OCI-LY3 (cell line): Measurements from ENCODE around the gene HIVEP3.
"Not testable (repeated sequence)": the region's sequence is repeated elsewhere in the genome, so short reads cannot be mapped to it uniquely, and the experiment has no call there.

Experiments used
- H2AFZ ChIP-seq: fragments of 200-600, 300-600 bp; shearing (Covaris generic); 2 replicates; pipeline ENCODE4 v1.6.0; 2014; ENCODE audit warnings: antibody characterized with exemption, low read depth, low read length
- H3K27ac ChIP-seq: fragments of 200-600, 300-600 bp; sonication (generic); 2 replicates; pipeline ENCODE4 v1.5.1; 2014; ENCODE audit warnings: mild to moderate bottlenecking, low read length, moderate library complexity, mixed read lengths
- H3K27me3 ChIP-seq: fragments of 200-600, 300-600 bp; sonication (generic); 2 replicates; pipeline ENCODE4 v1.6.1; 2014; ENCODE audit warnings: low read depth, low read length, mixed read lengths
- H3K36me3 ChIP-seq: fragments of 200-600, 300-600 bp; sonication (generic); replicated peaks from 2 replicates; pipeline ENCODE3; 2014; ENCODE audit warnings: low read depth, low read length, mixed read lengths
- H3K4me1 ChIP-seq: fragments of 300-600, 200-600 bp; sonication (generic); 2 replicates; pipeline ENCODE4 v1.6.1; 2014; ENCODE audit warnings: low read length, mixed read lengths
- H3K4me2 ChIP-seq: fragments of 200-600, 300-600 bp; sonication (generic); 2 replicates; pipeline ENCODE4 v1.6.1; 2014; ENCODE audit warnings: low read length, mixed read lengths
- H3K4me3 ChIP-seq: fragments of 300-600, 200-600 bp; sonication (generic); 2 replicates; pipeline ENCODE4 v1.5.1; 2014; ENCODE audit warnings: antibody characterized with exemption, mild to moderate bottlenecking, low read length, moderate library complexity
- H3K79me2 ChIP-seq: fragments of 300-600, 200-600 bp; shearing (Covaris generic); 2 replicates; pipeline ENCODE4 v1.6.1; 2014; ENCODE audit warnings: mild to moderate bottlenecking, low read length, mixed read lengths
- H3K9ac ChIP-seq: fragments of 300-600, 200-600 bp; shearing (Covaris generic); 2 replicates; pipeline ENCODE4 v1.6.0; 2014; ENCODE audit warnings: mild to moderate bottlenecking, low read length, moderate library complexity
- H3K9me3 ChIP-seq: fragments of 200-600, 300-600 bp; shearing (Covaris generic); 2 replicates; pipeline ENCODE4 v1.6.1; 2014; ENCODE audit warnings: low read length, mixed read lengths; ENCODE audit not compliant: insufficient read depth
- H4K20me1 ChIP-seq: fragments of 200-600, 300-600 bp; sonication (generic); 2 replicates; pipeline ENCODE4 v1.6.1; 2016; ENCODE audit warnings: low read length, mixed read lengths; ENCODE audit not compliant: insufficient read depth
- CTCF ChIP-seq: fragments of 200-600, 300-600 bp; sonication (generic); IDR thresholded peaks from 2 replicates; pipeline ENCODE4 v1.5.1; 2014; ENCODE audit warnings: antibody characterized with exemption, low read length, low read depth
- EZH2phosphoT487 ChIP-seq: fragments of 200-600 bp; shearing (Covaris generic); IDR thresholded peaks from 2 replicates; pipeline ENCODE4 v1.6.1; 2018; ENCODE audit warnings: antibody characterized with exemption, mixed run types, low read depth

The HIVEP3 gene

GRCh38 chr1:41952208-41952607 is 33.5 kb upstream of the HIVEP3 start:
- no peaks in the 10 kb centered on the region for H4K20me1 ChIP-seq
- TF ChIP-seq CTCF (no peak), EZH2phosphoT487 (no peak)
- no peaks in the 10 kb centered on the region for H3K27me3 ChIP-seq
- no peak overlapping the region for H3K27ac ChIP-seq
- H3K9me3 ChIP-seq = peaks cover 11% of the 10 kb centered on the region; the same call in 1 of the 2 replicates
- no peak overlapping the region for H3K4me3 ChIP-seq
- no peak overlapping the region for H3K4me2 ChIP-seq
- H3K9ac ChIP-seq = no peak overlapping the region
- peaks cover 36% of the 10 kb centered on the region for H3K36me3 ChIP-seq
- peaks cover 62% of the 10 kb centered on the region for H3K4me1 ChIP-seq
- peaks cover 70% of the 10 kb centered on the region for H3K79me2 ChIP-seq
- no peak overlapping the region for H2AFZ ChIP-seq

- not testable (repeated sequence) for H3K27me3 ChIP-seq, H3K9ac ChIP-seq, H4K20me1 ChIP-seq, H3K4me3 ChIP-seq, H2AFZ ChIP-seq
- Histone ChIP-seq H3K9me3 (peaks cover 11% of the 10 kb centered on the region; the same call in 1 of the 2 replicates), H3K4me2 (peak overlapping the region; percentile 19; the same call in 1 of the 2 replicates), H3K36me3 (peaks cover 36% of the 10 kb centered on the region), H3K4me1 (peaks cover 56% of the 10 kb centered on the region), H3K27ac (peak overlapping the region; percentile 79), H3K79me2 (peaks cover 65% of the 10 kb centered on the region)
Observed at GRCh38 chr1:41951492-41951891, 32.8 kb upstream of the HIVEP3 start.

- Histone ChIP-seq H4K20me1 (no peaks in the 10 kb centered on the region), H3K4me2 (peak overlapping the region; percentile 19), H3K36me3 (peaks cover 36% of the 10 kb centered on the region), H3K9me3 (peaks cover 11% of the 10 kb centered on the region; the same call in 1 of the 2 replicates), H3K27me3 (no peaks in the 10 kb centered on the region), H2AFZ (no peak overlapping the region), H3K9ac (no peak overlapping the region), H3K27ac (peak overlapping the region; percentile 79), H3K79me2 (peaks cover 58% of the 10 kb centered on the region), H3K4me1 (peaks cover 50% of the 10 kb centered on the region), H3K4me3 (peak overlapping the region; percentile 35; the same call in 1 of the 2 replicates)
- no peak for TF ChIP-seq EZH2phosphoT487
- no peak for TF ChIP-seq CTCF
Observed at GRCh38 chr1:41950820-41951219, 32.1 kb upstream of the HIVEP3 start.

GRCh38 chr1:41945946-41946345 is 27.2 kb upstream of the HIVEP3 start:
- Histone ChIP-seq H3K36me3 (peaks cover 15% of the 10 kb centered on the region), H3K79me2 (peaks cover 15% of the 10 kb centered on the region)
- not testable (repeated sequence) for H2AFZ ChIP-seq, H3K27ac ChIP-seq, H3K4me1 ChIP-seq, H3K9ac ChIP-seq, H3K27me3 ChIP-seq, H3K9me3 ChIP-seq, H3K4me2 ChIP-seq, H3K4me3 ChIP-seq, H4K20me1 ChIP-seq

- no peak overlapping the region for H3K9ac ChIP-seq
- H4K20me1 ChIP-seq = no peaks in the 10 kb centered on the region
- H3K9me3 ChIP-seq = no peaks in the 10 kb centered on the region
- no peak overlapping the region for H3K4me3 ChIP-seq
- no peaks in the 10 kb centered on the region for H3K27me3 ChIP-seq
- no peak overlapping the region for H2AFZ ChIP-seq
- no peak overlapping the region for H3K27ac ChIP-seq
- TF ChIP-seq EZH2phosphoT487 (no peak), CTCF (no peak)
- H3K36me3 ChIP-seq = peaks cover 7% of the 10 kb centered on the region
- H3K79me2 ChIP-seq = peaks cover 4% of the 10 kb centered on the region; the same call in 1 of the 2 replicates
- no peak overlapping the region for H3K4me2 ChIP-seq
- H3K4me1 ChIP-seq = no peaks in the 10 kb centered on the region; the same call in 1 of the 2 replicates
Observed at GRCh38 chr1:41943717-41944116, 25.0 kb upstream of the HIVEP3 start.
